Smooth muscle cell (in vitro differentiated cells): Measurements from ENCODE around the gene TACC2. TPM values are rescaled to one million over a fixed set of nuclear protein-coding genes. Genes with fewer than 3 reads are reported as not detected.
"Not testable (repeated sequence)": the region's sequence is repeated elsewhere in the genome, so short reads cannot be mapped to it uniquely, and the experiment has no call there.

Experiments
- DNase-seq: peaks from one replicate; lab custom pipeline; 2025; ENCODE audit not compliant: unreplicated experiment; lab: John Stamatoyannopoulos, UW
- H2AFZ ChIP-seq: fragments of 200-600 bp; sonication (generic); 2 replicates; pipeline ENCODE4 v1.6.0; 2016; ENCODE audit warnings: antibody characterized with exemption, low read depth, mild to moderate bottlenecking
- H3F3A ChIP-seq: fragments of 200-600 bp; sonication (generic); 2 replicates; pipeline ENCODE4 v1.6.0; 2017; ENCODE audit warnings: antibody characterized with exemption, low read depth
- H3K27ac ChIP-seq: fragments of 200-600 bp; sonication (generic); 2 replicates; pipeline ENCODE4 v1.5.1; 2016; ENCODE audit warnings: low read depth, mild to moderate bottlenecking
- H3K27me3 ChIP-seq: fragments of 200-600 bp; sonication (generic); 2 replicates; pipeline ENCODE4 v1.6.1; 2016; ENCODE audit warnings: low read depth, mild to moderate bottlenecking
- H3K36me3 ChIP-seq: fragments of 200-600 bp; sonication (generic); 2 replicates; pipeline ENCODE4 v1.5.1; 2016; ENCODE audit warnings: low read depth
- H3K4me1 ChIP-seq: fragments of 200-600 bp; sonication (generic); 2 replicates; pipeline ENCODE4 v1.5.1; 2016; ENCODE audit warnings: low read depth
- H3K4me2 ChIP-seq: fragments of 200-600 bp; sonication (generic); 2 replicates; pipeline ENCODE4 v1.6.0; 2016; ENCODE audit warnings: mild to moderate bottlenecking
- H3K4me3 ChIP-seq: fragments of 200-600 bp; sonication (generic); 2 replicates; pipeline ENCODE4 v1.5.1; 2016; ENCODE audit warnings: mild to moderate bottlenecking
- H3K79me2 ChIP-seq: fragments of 200-600 bp; sonication (generic); 2 replicates; pipeline ENCODE4 v1.6.0; 2016; ENCODE audit warnings: low read depth, mild to moderate bottlenecking
- H3K9ac ChIP-seq: fragments of 200-600 bp; sonication (generic); 2 replicates; pipeline ENCODE4 v1.6.0; 2016; ENCODE audit warnings: low read depth
- H3K9me3 ChIP-seq: fragments of 200-600 bp; sonication (generic); replicated peaks from 2 replicates; pipeline ENCODE4 v1.5.1; 2016; ENCODE audit warnings: low read depth
- H4K20me1 ChIP-seq: fragments of 200-600 bp; sonication (generic); 2 replicates; pipeline ENCODE4 v1.6.0; 2016; ENCODE audit warnings: low read depth
- WGBS: methylation state at CpG from one replicate; pipeline ENCODE4 v1.1.7; 2016; ENCODE audit warnings: low lambda C conversion rate; 5-methylcytosine and 5-hydroxymethylcytosine counted together
- polyA plus RNA-seq: library from polyadenylated mRNA; unstranded; fragments of >200 nt; fragmentation: Nextera tagmentation; extraction: Ambion mirVana; gene quantifications from 2 replicates; pipeline ENCODE4 v1.2.1, GENCODE V29; 2016
- total RNA-seq: library from RNA; depleted of rRNA; stranded (reverse); fragments of >200 nt; gene quantifications from 2 replicates; pipeline ENCODE4 v1.2.3, GENCODE V29; 2014
- TF ChIP-seq, protein P1 (sequence below): fragments of 200-600 bp; sonication (generic); IDR thresholded peaks from 2 replicates; pipeline ENCODE4 v1.5.1; 2017; ENCODE audit warnings: borderline replicate concordance, mild to moderate bottlenecking, antibody characterized with exemption; ENCODE audit not compliant: insufficient read depth, poor library complexity, severe bottlenecking

TACC2 gene
- total and polyA plus RNA-seq, 2 experiments from 2014 or later = 2.8 to 7.6 TPM

GRCh38 chr10:122201401-122201800 is 212.4 kb downstream of the TACC2 start:
- Histone ChIP-seq H4K20me1 (no peaks in the 10 kb centered on the region), H3K9me3 (no peaks in the 10 kb centered on the region), H3K79me2 (no peaks in the 10 kb centered on the region), H3K4me1 (peaks cover 7% of the 10 kb centered on the region), H2AFZ (no peak overlapping the region), H3K9ac (no peak overlapping the region), H3K4me2 (no peak overlapping the region), H3F3A (no peaks in the 10 kb centered on the region), H3K27me3 (no peaks in the 10 kb centered on the region), H3K36me3 (no peaks in the 10 kb centered on the region), H3K27ac (no peak overlapping the region), H3K4me3 (no peak overlapping the region)
- no peak for DNase-seq
- TF ChIP-seq, protein P1, sequence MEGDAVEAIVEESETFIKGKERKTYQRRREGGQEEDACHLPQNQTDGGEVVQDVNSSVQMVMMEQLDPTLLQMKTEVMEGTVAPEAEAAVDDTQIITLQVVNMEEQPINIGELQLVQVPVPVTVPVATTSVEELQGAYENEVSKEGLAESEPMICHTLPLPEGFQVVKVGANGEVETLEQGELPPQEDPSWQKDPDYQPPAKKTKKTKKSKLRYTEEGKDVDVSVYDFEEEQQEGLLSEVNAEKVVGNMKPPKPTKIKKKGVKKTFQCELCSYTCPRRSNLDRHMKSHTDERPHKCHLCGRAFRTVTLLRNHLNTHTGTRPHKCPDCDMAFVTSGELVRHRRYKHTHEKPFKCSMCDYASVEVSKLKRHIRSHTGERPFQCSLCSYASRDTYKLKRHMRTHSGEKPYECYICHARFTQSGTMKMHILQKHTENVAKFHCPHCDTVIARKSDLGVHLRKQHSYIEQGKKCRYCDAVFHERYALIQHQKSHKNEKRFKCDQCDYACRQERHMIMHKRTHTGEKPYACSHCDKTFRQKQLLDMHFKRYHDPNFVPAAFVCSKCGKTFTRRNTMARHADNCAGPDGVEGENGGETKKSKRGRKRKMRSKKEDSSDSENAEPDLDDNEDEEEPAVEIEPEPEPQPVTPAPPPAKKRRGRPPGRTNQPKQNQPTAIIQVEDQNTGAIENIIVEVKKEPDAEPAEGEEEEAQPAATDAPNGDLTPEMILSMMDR = no peak
- WGBS = 96% methylated on average over 9 of the region's 9 CpGs

DNA sequence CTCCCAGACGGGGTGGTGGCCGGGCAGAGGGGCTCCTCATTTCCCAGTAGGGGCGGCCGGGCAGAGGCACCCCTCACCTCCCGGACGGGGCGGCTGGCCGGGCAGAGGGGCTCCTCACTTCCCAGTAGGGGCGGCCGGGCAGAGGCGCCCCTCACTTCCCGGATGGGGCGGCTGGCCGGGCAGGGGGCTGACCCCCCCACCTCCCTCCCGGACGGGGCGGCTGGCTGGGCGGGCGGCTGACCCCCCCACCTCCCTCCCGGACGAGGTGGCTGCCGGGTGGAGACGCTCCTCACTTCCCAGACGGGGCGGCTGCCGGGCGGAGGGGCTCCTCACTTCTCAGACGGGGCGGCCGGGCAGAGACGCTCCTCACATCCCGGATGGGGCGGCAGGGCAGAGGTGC is 214.2 kb downstream of the TACC2 start:
- H3K4me2 ChIP-seq, H3K9ac ChIP-seq, H2AFZ ChIP-seq, H3F3A ChIP-seq, H4K20me1 ChIP-seq, H3K27me3 ChIP-seq, H3K9me3 ChIP-seq, DNase-seq, H3K27ac ChIP-seq, H3K4me3 ChIP-seq, H3K4me1 ChIP-seq, H3K36me3 ChIP-seq, H3K79me2 ChIP-seq: not testable (repeated sequence)
- WGBS = 95% methylated on average over 13 of the region's 33 CpGs

DNA sequence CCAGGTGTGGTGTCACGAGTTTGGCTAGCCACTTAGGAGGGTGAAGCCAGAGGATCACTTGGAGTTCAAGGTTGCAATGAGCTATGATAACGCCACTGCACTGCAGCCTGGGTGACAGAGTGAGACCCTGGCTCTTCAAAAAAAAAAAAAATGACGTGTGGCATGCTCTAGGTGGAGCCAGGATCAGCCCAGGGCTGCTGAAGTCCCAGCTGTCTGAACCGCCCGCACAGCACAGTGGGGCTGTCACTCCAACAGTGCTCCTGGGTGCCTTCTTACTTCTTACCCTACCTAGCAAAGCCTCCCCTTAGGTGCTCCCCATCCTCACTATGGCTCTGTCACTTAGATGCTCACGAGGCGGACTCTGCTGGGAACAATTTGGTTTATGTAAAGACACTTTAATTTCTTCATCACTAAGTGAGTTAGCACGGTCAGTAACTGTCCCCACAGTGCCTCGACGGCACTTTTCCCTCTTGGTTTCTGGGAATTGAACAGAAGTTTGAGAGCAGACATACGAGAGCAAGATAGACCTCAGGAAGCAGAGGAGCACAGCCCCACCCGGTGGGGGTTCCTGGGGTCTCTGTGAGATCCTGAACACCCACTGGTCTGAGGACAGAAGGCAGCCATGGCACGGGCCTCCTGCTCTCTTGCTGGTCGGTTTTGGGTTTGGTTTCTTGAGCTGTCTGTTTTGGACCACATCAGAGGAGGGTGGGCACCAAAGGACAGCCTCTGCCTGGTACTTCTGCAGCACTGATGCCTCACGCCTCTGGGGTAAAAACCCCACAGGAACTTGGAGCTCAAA is 215.9 kb downstream of the TACC2 start:
- no peak overlapping the region for H3K4me2 ChIP-seq
- H3K9ac ChIP-seq = no peak overlapping the region
- no peaks in the 10 kb centered on the region for H3K4me1 ChIP-seq
- TF ChIP-seq, protein P1 = no peak
- H3K79me2 ChIP-seq = no peaks in the 10 kb centered on the region
- H3F3A ChIP-seq = no peaks in the 10 kb centered on the region
- H2AFZ ChIP-seq = no peak overlapping the region
- H3K4me3 ChIP-seq = no peak overlapping the region
- DNase-seq = no peak
- WGBS = 88% methylated on average over 15 of the region's 15 CpGs
- H3K36me3 ChIP-seq = no peaks in the 10 kb centered on the region
- H3K27me3 ChIP-seq = no peaks in the 10 kb centered on the region
- H4K20me1 ChIP-seq = no peaks in the 10 kb centered on the region
- no peak overlapping the region for H3K27ac ChIP-seq
- no peaks in the 10 kb centered on the region for H3K9me3 ChIP-seq

DNA sequence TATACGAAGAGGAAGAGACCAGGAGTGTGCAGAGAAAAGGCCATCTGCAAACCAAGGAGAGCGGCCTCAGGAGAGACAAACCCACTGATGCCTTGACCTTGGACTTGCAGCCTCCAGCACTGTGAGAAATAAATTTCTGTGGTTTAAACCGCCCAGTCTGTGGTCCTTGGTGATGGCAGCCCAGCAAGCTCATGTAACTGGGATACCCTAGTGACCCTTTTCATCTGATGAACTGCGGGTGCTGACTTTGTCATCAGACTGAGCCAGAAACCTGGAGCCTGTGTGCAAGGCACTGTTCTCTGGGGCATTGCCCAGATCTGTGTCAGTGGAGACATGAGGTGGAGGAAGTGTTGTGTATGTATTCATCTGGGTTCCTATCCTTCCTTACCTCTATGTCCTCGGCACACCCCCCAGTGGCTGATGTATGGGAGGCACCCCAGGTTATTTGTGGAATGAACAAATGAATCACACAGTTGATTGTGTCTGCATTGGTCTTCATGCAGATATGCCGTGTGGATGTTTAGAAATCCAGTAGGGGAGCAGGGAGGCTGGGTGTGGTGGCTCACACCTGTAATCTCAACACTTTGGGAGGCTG is 217.6 kb downstream of the TACC2 start:
- no peak overlapping the region for H2AFZ ChIP-seq
- H3K9me3 ChIP-seq = no peaks in the 10 kb centered on the region
- TF ChIP-seq, protein P1 = no peak
- H3K4me1 ChIP-seq = no peaks in the 10 kb centered on the region
- H3K27ac ChIP-seq = no peak overlapping the region
- WGBS = 94% methylated on average over 6 of the region's 6 CpGs
- H3K4me2 ChIP-seq = no peak overlapping the region
- H3K36me3 ChIP-seq = no peaks in the 10 kb centered on the region
- no peaks in the 10 kb centered on the region for H3K27me3 ChIP-seq
- no peak overlapping the region for H3K4me3 ChIP-seq
- no peak overlapping the region for H3K9ac ChIP-seq
- no peaks in the 10 kb centered on the region for H3F3A ChIP-seq
- no peaks in the 10 kb centered on the region for H3K79me2 ChIP-seq
- no peaks in the 10 kb centered on the region for H4K20me1 ChIP-seq
- no peak for DNase-seq
